Stimulated activated CD8-positive, alpha-beta memory T cell treated with anti-CD3 and anti-CD28 coated beads, Interleukin-12 subunit alpha, Interleukin-12 subunit beta, amount 100 ng/mL, for 24 hours (primary cell): ENCODE measurements around the gene MEGF11.

Experiments
- DNase-seq: peaks from one replicate; pipeline ENCODE4 v3.0.0-alpha.2; 2020; ENCODE audit errors: extremely low read depth

MEGF11 gene

DNA sequence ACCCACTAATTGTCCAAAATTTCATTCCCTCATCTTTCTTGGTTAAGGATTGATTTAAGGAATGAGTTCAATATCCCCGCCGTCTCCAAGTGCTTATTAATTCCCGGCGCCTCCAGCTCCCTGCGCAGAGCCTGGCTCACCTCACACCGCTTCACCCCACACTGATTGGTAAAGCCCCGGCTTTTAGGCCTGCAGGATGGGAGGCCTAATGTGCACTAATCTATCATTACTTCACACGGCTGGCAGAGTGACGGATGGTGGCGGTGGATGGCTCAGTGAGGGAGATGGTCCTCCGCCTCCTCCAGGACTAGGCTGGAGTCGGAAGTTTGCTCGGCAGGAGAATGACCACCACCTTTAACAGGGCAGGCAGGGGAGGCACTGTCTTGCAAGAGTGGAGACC lies 81.7 kb downstream of the MEGF11 start:
- no peak for DNase-seq

GRCh38 chr15:66170716-66171115 lies 82.8 kb downstream of the MEGF11 start:
- no peak for DNase-seq

DNA sequence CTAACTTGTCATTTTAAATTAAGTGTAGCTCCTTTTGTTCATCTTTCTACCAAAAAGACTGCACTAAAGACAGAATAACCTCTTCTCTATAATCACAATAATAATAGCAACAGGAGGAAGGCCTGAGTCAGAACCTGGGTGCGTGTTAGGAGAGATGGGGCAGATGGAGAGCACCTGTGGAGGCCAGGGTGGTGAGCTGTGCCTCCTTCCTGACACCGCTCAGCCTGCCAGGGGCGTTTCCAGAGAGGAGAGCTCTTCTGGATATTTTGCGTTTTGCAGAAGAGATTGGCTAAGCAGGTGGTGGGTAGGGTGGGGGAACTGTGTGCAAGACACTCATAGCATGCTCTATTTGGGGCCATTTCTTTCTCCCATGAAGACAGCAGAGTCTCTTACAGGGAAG lies 83.5 kb downstream of the MEGF11 start:
- no peak for DNase-seq

DNA sequence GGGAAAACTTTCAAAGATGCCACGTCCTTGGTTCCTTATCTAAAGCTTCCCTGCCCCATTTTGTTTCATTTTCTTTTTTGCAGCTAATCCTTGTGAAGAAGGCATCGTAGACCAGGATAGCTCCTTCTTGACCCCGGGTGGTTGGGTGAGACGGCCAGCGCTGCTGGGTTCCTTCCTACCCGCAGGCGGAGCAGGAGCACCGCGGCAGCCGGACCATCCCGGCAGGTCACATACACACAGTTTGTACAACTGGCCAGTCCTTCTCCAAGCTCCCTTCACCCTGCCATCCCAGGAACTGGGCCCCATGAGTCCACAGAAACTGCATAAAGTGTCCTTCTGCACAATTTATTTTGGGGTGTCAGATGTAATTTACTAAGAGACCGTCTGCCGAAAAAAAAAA lies 83.9 kb downstream of the MEGF11 start:
- DNase-seq, result no peak

DNA sequence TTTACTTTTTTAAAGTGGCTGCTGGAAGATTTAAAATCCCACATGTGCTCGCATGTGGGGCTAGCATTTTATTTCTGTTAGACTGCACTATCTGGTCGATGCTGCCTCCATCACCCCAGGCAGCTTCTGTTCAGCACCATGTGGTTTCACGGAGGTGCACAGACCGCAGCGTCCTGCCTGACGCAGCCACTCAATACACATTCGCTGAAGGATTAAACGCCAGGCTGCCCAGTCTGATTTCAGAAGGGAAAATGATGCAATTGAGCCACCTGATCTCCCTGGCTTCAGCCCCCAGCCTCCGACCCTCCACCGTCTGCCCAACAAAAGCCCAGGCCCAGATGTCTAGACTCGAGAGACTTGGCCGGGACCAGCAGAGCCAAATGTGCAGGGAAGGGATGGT lies 84.5 kb downstream of the MEGF11 start:
- DNase-seq, result no peak

- DNase-seq, result no peak
Measured at GRCh38 chr15:66167854-66168253, 85.7 kb downstream of the MEGF11 start.

DNA sequence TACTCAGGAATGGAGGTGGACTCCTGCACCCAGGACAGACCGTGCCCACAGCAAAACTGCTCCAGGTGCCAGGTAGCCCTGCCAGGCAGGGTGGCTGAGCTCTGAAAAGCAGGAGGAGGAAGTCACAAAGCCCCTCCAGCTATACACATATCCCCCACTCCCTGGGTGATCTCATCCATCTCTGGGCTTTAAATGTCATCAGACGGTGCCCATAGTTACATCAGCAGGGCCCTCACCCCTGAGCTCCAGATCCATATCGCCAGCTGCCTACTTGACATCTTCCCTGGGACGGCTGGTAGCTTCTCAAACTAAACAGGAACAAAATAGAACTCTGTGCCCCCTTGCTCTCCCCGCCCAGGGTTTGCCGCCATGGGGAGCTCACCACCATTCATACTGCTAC lies 87.7 kb downstream of the MEGF11 start:
- no peak for DNase-seq

DNA sequence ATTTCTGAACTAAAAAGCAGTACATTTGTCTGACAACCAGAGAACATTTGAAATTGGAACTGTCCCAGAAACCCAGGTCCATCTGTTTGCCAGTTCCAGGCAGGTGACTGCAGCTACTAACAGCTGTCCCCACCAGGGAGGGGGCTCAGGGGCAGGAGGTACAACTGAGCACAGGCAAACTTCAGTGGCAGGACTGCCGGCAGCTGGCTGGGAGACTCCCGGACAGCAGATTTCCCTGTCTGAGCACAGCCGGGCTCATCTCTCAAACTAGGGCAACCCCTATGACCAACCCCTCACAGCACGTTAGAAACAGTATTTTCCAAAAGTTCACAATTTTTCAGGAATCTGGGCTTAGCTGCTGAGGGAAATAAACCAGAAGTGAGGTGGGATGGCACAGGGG lies 88.8 kb downstream of the MEGF11 start:
- no peak for DNase-seq

- DNase-seq, result no peak
Measured at GRCh38 chr15:66163553-66163952, 90.0 kb downstream of the MEGF11 start.

- DNase-seq, result no peak
Measured at GRCh38 chr15:66162286-66162685, 91.3 kb downstream of the MEGF11 start.

DNA sequence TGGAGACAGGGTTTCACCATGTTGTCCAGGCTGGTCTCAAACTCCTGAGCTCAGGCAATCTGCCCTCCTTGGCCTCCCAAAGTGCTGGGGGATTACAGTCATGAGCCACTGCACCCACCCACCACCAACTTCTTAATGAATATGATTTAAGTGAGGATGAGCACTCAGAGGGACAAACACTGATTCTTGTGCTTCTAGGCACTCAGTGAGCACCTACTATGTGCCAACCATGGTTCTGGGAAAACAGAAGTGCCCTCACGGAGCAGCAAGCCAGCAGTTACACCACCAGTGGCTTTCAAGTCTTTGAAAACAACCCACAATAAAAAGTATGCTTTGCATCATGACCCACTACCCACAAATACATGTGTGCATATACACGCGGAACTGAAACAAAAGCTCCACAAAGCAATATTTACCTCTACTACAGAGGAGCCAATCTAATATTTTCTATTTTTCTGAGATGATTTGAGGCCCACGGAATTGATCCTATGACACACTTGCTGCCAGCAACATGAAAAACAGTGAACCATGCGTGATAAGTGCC lies 91.9 kb downstream of the MEGF11 start:
- no peak for DNase-seq

DNA sequence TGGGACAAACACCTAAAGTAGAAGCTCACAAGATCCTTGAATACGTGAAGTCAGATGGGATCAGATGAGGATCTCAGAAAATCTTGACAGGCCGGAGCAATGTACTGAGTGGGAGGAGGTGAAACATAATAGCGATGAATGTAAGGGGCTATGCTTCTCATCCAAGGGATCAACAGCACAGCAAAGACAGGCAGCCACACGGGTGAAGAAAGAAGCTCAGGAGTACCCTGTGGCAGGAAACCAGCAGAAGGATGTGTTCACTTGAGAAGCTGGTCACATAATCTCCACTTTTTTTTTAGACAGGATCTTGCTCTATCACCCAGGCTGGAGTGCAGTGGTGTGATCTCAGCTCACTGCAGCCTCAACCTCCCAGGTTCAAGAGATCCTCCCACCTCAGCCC lies 92.4 kb downstream of the MEGF11 start:
- DNase-seq, result no peak

- DNase-seq, result no peak
Measured at GRCh38 chr15:66157507-66157906, 96.0 kb downstream of the MEGF11 start.

DNA sequence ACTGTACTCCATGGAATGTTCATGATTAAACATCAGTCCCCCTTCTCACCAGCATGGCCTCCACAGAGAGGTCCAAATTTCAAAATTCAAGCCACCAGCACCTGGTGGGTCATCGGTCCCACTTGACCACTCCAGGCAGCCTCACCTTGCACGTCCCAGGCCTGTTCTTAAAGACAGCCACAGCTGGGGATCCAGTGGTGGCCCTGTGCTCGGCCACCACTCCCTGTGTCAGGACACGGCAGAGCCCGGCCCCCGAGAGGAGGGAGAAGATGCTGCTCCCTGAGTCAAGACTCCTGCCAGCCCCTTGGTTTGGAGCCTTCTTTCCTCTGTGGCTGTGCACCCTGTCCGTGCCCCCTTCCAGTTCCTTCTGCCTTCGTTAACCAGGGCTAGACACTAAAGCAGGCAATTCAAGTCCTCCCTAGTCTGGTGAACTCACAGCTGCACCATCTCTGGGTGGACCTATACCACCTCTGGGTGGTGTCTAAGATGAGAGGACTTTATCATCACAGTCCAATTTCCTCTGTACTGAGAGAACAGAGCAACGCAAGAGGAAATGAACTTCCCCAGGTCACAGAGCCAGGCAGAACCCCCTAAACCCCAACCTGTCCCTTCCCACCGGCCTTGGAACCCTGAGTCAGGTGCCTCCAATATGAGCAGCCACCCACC lies 97.1 kb downstream of the MEGF11 start:
- DNase-seq, result no peak

GRCh38 chr15:66155065-66155464 lies 98.5 kb downstream of the MEGF11 start:
- no peak for DNase-seq

- DNase-seq, result no peak
Measured at GRCh38 chr15:66154581-66154980, 99.0 kb downstream of the MEGF11 start.

DNA sequence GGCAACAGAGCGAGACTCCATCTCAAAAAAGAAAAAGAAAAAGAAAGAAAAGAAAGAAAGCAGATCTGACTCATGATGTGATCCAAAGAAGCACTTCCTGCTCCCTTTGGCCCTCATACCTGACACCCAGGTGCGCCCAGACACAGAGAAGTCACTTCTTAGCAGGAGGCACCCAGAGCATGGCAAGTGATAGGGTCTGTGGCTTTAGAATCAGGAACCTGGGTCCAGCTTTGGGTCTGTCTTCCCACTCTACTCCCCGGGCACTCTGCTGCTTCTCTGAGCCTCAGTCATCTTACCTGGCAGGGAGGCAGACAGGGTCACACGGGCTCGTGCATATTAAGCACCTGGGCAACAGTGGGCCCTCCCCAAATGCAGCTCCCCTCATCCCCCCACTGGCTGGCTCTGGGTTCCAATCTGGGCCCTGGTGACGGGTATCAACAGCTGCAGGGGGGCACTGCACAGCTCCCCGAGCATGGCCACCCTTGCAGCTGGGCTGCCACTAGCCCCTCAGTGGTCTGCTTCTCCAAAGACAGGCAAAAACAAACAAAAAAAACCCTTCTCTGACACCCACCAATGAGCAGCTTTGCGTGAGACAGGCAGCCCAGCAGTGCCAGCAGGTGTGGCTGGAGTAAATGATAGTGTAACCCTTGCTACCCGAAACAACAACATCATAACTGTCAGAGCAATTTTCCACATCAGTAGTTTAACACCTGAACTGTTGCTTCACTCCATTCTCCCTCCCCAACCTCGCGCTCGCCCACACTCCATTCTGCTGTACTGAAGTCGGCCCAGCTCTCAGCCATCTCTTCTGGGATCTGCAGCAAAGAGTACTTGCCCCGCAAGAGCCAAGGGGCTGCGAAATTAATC lies 99.8 kb downstream of the MEGF11 start:
- no peak for DNase-seq

DNA sequence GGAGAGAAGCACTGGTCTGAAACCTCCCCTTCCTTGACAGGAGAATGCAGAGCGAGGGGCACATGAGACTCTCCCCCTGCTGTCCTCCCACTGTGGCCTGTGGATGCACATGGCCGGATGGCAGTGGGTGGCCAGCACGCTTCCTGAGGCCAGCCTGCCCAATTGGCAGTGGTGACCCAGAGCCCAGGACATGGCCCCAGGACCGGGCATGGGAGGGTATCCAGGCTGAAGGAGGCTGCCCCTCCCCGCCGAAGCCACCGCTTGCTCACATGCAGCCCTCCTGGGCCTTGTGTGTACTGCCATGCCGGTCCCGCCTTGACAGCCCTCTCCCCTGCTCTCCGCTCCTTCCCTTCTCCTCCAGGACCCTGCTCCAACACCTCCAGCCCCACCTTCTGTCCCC lies 100.9 kb downstream of the MEGF11 start:
- no peak for DNase-seq

DNA sequence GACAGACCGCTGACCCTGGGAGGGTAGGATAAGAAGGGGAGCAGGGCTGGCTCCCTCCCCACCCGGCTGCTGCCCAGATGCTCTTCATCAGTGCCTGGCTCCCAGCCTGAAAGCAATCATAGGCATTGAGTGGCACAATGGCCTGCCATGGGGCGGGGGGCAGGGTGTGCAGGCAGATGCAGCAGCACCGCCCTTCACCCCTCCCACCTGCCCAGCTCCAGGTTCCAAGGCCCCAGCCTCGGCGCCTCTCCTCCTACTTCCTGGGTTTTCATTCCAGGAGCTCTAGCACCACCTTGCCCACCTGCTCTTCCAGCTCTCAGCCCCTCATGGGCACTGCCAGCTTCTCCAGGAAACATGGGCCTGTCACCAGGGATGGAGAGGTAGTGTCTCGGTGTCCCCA lies 101.7 kb downstream of the MEGF11 start:
- no peak for DNase-seq

- no peak for DNase-seq
Measured at GRCh38 chr15:66149871-66150270, 103.7 kb downstream of the MEGF11 start.

DNA sequence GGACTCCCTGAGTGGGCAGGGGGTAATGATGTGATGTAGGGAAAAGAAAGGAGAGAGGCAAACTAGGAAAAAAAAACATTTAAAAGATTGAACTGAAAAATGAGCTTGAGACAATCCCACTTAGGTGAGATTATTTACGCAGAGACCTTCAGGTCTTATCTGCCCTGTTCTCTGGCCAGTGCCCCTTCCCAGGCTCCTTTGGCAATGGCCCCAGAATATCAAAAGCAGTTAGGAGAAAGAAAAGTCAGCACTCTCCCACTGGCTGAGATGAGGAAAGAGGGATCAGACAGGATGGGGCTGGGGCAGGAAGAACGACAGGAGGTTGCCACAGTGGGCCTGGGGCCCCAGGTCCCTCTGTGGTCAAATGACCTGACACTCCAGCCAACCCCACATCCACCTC lies 105.4 kb downstream of the MEGF11 start:
- DNase-seq, result no peak

DNA sequence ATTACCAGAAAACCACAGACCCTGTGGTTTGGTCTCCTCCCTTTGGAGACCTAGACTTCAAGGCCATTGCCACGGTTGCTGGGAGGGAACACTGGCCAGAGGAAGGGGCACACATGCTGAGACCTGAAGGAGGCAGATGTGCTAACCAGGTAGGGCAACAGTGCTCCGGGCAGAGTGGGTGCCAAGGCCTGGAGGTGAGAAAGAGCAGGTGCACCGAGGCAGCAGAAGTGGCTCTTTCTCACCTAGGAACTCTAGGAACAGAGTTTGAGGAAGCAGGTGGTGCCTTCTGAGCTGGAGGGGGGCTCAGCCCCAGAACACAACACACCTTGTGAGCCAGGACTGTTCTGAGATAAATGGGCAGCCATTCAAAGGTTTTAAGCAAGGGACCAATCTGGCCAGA lies 106.1 kb downstream of the MEGF11 start:
- DNase-seq, result no peak

DNA sequence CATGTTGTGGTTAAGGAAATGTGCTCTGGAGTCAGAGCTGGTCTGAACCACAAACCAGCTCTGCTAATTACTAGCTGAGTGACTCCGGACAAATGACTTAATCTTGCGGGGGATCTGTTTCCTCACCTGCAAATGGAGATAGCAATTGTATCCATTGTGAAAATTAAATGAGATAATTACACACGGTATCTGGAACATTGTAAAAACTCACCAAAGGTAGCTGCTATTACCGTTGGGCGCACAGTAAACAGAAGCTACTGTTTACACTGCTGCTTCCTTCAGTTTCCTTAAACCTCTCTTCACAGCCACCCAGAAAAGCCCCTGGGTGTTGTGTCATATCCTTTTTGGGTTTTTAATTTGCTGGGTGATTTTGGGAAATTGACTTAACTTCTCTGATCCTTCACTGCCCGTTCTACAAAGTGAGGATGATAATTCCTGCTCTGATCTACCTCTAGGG lies 107.8 kb downstream of the MEGF11 start:
- no peak for DNase-seq
